Mesothelial cell of epicardium (in vitro differentiated cells): ENCODE measurements around the gene HNRNPA3. TPM values are rescaled to one million over a fixed set of nuclear protein-coding genes. Genes with fewer than 3 reads are reported as not detected.
A peak's percentile ranks its signal among the peaks of the same experiment; 100 is the strongest.
"Not testable (repeated sequence)": the region's sequence is repeated elsewhere in the genome, so short reads cannot be mapped to it uniquely, and the experiment has no call there.

ENCODE experiments used
- DNase-seq, 2 experiments: peaks; one replicate each; pipeline ENCODE4 v3.0.0; 2021; ENCODE audit warnings: low spot score in 2 of 2; ENCODE audit not compliant: unreplicated experiment in 2 of 2
- H3K27ac Mint-ChIP-seq: 2 replicates; pipeline ENCODE4 v1.8.0; 2021; ENCODE audit warnings: mixed read lengths
- H3K27me3 Mint-ChIP-seq: 2 replicates; pipeline ENCODE4 v1.8.0; 2021; ENCODE audit warnings: low read depth, mixed read lengths
- H3K36me3 Mint-ChIP-seq: 2 replicates; pipeline ENCODE4 v1.8.0; 2021; ENCODE audit warnings: mixed read lengths
- H3K4me1 Mint-ChIP-seq: 2 replicates; pipeline ENCODE4 v1.8.0; 2021; ENCODE audit warnings: mixed read lengths
- H3K4me3 Mint-ChIP-seq: 2 replicates; pipeline ENCODE4 v1.8.0; 2021; ENCODE audit warnings: mild to moderate bottlenecking, moderate library complexity, mixed read lengths
- H3K9me3 Mint-ChIP-seq: 2 replicates; pipeline ENCODE4 v1.8.0; 2021; ENCODE audit warnings: mixed read lengths
- CTCF ChIP-seq: fragments of 200-600 bp; sonication (generic); IDR thresholded peaks from one replicate; pipeline ENCODE4 v1.5.0; 2021; ENCODE audit warnings: antibody characterized with exemption; ENCODE audit not compliant: unreplicated experiment
- total RNA-seq: library from RNA; stranded (reverse); gene quantifications from 3 replicates; pipeline ENCODE4 v1.2.1, GENCODE V29; 2021

The HNRNPA3 gene
- total RNA-seq, 1 donor from 2014 or later, result 264 TPM

- Mint-ChIP-seq H3K4me1 (peaks cover 44% of the 10 kb centered on the region), H3K27me3 (no peaks in the 10 kb centered on the region), H3K27ac (peak overlapping the region; percentile 66), H3K4me3 (no peak overlapping the region), H3K36me3 (peaks cover 8% of the 10 kb centered on the region), H3K9me3 (no peaks in the 10 kb centered on the region)
- DNase-seq, result no peak
- TF ChIP-seq CTCF, result no peak
Measured at GRCh38 chr2:177246000-177246399, 33.4 kb downstream of the HNRNPA3 start.

- Mint-ChIP-seq H3K27ac (peak overlapping the region; percentile 66), H3K36me3 (peaks cover 12% of the 10 kb centered on the region), H3K4me1 (peaks cover 43% of the 10 kb centered on the region)
- H3K4me3 Mint-ChIP-seq, H3K27me3 Mint-ChIP-seq, DNase-seq, H3K9me3 Mint-ChIP-seq: not testable (repeated sequence)
Measured at GRCh38 chr2:177246523-177247030, 34.0 kb downstream of the HNRNPA3 start.

- Mint-ChIP-seq H3K9me3 (no peaks in the 10 kb centered on the region), H3K36me3 (peaks cover 12% of the 10 kb centered on the region), H3K4me1 (peaks cover 40% of the 10 kb centered on the region), H3K27me3 (no peaks in the 10 kb centered on the region), H3K27ac (peak overlapping the region; percentile 47), H3K4me3 (no peak overlapping the region)
- no peak for TF ChIP-seq CTCF
- no peak for DNase-seq
Measured at GRCh38 chr2:177247693-177248262, 35.2 kb downstream of the HNRNPA3 start.

GRCh38 chr2:177249038-177249437 is 36.4 kb downstream of the HNRNPA3 start:
- H3K36me3 Mint-ChIP-seq, result peaks cover 12% of the 10 kb centered on the region
- no peak for DNase-seq
- H3K4me3 Mint-ChIP-seq, result no peak overlapping the region
- TF ChIP-seq CTCF, result no peak
- no peaks in the 10 kb centered on the region for H3K27me3 Mint-ChIP-seq
- peak overlapping the region; percentile 57 for H3K27ac Mint-ChIP-seq
- H3K9me3 Mint-ChIP-seq, result no peaks in the 10 kb centered on the region
- peaks cover 42% of the 10 kb centered on the region for H3K4me1 Mint-ChIP-seq

- Mint-ChIP-seq H3K9me3 (no peaks in the 10 kb centered on the region), H3K27ac (peak overlapping the region; percentile 90), H3K4me1 (peaks cover 50% of the 10 kb centered on the region), H3K27me3 (no peaks in the 10 kb centered on the region), H3K4me3 (no peak overlapping the region), H3K36me3 (peaks cover 10% of the 10 kb centered on the region)
- no peak for DNase-seq
- TF ChIP-seq CTCF, result no peak
Measured at GRCh38 chr2:177250461-177250860, 37.9 kb downstream of the HNRNPA3 start.

GRCh38 chr2:177251165-177251542 is 38.6 kb downstream of the HNRNPA3 start:
- H3K4me1 Mint-ChIP-seq, result peaks cover 52% of the 10 kb centered on the region
- no peak for TF ChIP-seq CTCF
- H3K36me3 Mint-ChIP-seq, result peaks cover 10% of the 10 kb centered on the region
- DNase-seq, result no peak
- H3K9me3 Mint-ChIP-seq, result no peaks in the 10 kb centered on the region
- H3K27me3 Mint-ChIP-seq, result no peaks in the 10 kb centered on the region
- no peak overlapping the region for H3K4me3 Mint-ChIP-seq
- H3K27ac Mint-ChIP-seq, result peak overlapping the region; percentile 90
